Measurements from ENCODE around the gene ZNF492.

Gene ZNF492

GRCh38 chr19:22633706-22634449 is at the start of gene ZNF492:
Gene ZNF492, plus strand, starts transcription at chr19:22634324. Its CDS starts 19,076 bp downstream, at chr19:22653400.
- peak within 1 kb of the TSS in 13 of 21 experiments; percentile 11 to 68 (median 49) for H3K27ac ChIP-seq
- H3K4me3 ChIP-seq, result peak within 1 kb of the TSS; percentile 39 to 65 (median 58)

GRCh38 chr19:22595422-22595821 is 38.7 kb upstream of the ZNF492 start:
- Histone ChIP-seq H3K4me3 (no peak overlapping the region), H3K27ac (no peak overlapping the region)

GRCh38 chr19:22595918-22596341 is 38.2 kb upstream of the ZNF492 start:
- Histone ChIP-seq H3K27ac (no peak overlapping the region), H3K4me3 (no peak overlapping the region)

GRCh38 chr19:22600690-22601648 is 33.2 kb upstream of the ZNF492 start:
- Histone ChIP-seq H3K4me3 (no peak overlapping the region), H3K27ac (no peak overlapping the region)

- Histone ChIP-seq H3K27ac (no peak overlapping the region), H3K4me3 (no peak overlapping the region)
Measured at GRCh38 chr19:22601906-22602630, 32.1 kb upstream of the ZNF492 start.

- H3K27ac ChIP-seq, result no peak overlapping the region
- H3K4me3 ChIP-seq, result no peak overlapping the region
Measured at GRCh38 chr19:22602631-22603272, 31.4 kb upstream of the ZNF492 start.

- no peak overlapping the region for H3K4me3 ChIP-seq
- H3K27ac ChIP-seq, result no peak overlapping the region
Measured at GRCh38 chr19:22603518-22604440, 30.3 kb upstream of the ZNF492 start.

GRCh38 chr19:22604571-22605274 is 29.4 kb upstream of the ZNF492 start:
- no peak overlapping the region for H3K4me3 ChIP-seq
- H3K27ac ChIP-seq, result no peak overlapping the region

- Histone ChIP-seq H3K4me3 (no peak overlapping the region), H3K27ac (no peak overlapping the region)
Measured at GRCh38 chr19:22605275-22606211, 28.6 kb upstream of the ZNF492 start.

GRCh38 chr19:22606212-22606553 is 27.9 kb upstream of the ZNF492 start:
- H3K27ac ChIP-seq, result no peak overlapping the region
- H3K4me3 ChIP-seq, result no peak overlapping the region

- Histone ChIP-seq H3K27ac (no peak overlapping the region), H3K4me3 (no peak overlapping the region)
Measured at GRCh38 chr19:22606954-22607652, 27.0 kb upstream of the ZNF492 start.

GRCh38 chr19:22607653-22608430 is 26.3 kb upstream of the ZNF492 start:
- H3K27ac ChIP-seq, result no peak overlapping the region
- no peak overlapping the region for H3K4me3 ChIP-seq

- H3K27ac ChIP-seq, result no peak overlapping the region
- H3K4me3 ChIP-seq, result no peak overlapping the region
Measured at GRCh38 chr19:22608441-22608840, 25.7 kb upstream of the ZNF492 start.

GRCh38 chr19:22609630-22610029 is 24.5 kb upstream of the ZNF492 start:
- Histone ChIP-seq H3K4me3 (no peak overlapping the region), H3K27ac (no peak overlapping the region)

- Histone ChIP-seq H3K4me3 (no peak overlapping the region), H3K27ac (no peak overlapping the region)
Measured at GRCh38 chr19:22610121-22610520, 24.0 kb upstream of the ZNF492 start.

- Histone ChIP-seq H3K27ac (no peak overlapping the region), H3K4me3 (no peak overlapping the region)
Measured at GRCh38 chr19:22612316-22612715, 21.8 kb upstream of the ZNF492 start.
